Nephron progenitor cell (in vitro differentiated cells): ENCODE results near the gene BPIFB1.

Experiments
- DNase-seq: peaks from one replicate; pipeline ENCODE4 v3.0.0; 2021
- H3K27ac Mint-ChIP-seq: 2 replicates; pipeline ENCODE4 v1.8.0; 2021; ENCODE audit warnings: mild to moderate bottlenecking, moderate library complexity, mixed read lengths
- H3K27me3 Mint-ChIP-seq: 2 replicates; pipeline ENCODE4 v1.8.0; 2021; ENCODE audit warnings: mild to moderate bottlenecking, low read depth, mixed read lengths; ENCODE audit not compliant: poor library complexity
- H3K36me3 Mint-ChIP-seq: 2 replicates; pipeline ENCODE4 v1.8.0; 2021; ENCODE audit warnings: low read depth, mixed read lengths
- H3K4me1 Mint-ChIP-seq: 2 replicates; pipeline ENCODE4 v1.8.0; 2021; ENCODE audit warnings: mixed read lengths
- H3K4me3 Mint-ChIP-seq: 2 replicates; pipeline ENCODE4 v1.8.0; 2021; ENCODE audit warnings: mild to moderate bottlenecking, moderate library complexity, mixed read lengths
- H3K9me3 Mint-ChIP-seq: 2 replicates; pipeline ENCODE4 v1.8.0; 2021; ENCODE audit warnings: mild to moderate bottlenecking, moderate library complexity, mixed read lengths
- TF ChIP-seq, protein P1 (sequence below): fragments of 200-600 bp; sonication (generic); IDR thresholded peaks from 2 replicates; pipeline ENCODE4 v1.5.0; 2021; ENCODE audit warnings: antibody characterized with exemption

The BPIFB1 gene

DNA sequence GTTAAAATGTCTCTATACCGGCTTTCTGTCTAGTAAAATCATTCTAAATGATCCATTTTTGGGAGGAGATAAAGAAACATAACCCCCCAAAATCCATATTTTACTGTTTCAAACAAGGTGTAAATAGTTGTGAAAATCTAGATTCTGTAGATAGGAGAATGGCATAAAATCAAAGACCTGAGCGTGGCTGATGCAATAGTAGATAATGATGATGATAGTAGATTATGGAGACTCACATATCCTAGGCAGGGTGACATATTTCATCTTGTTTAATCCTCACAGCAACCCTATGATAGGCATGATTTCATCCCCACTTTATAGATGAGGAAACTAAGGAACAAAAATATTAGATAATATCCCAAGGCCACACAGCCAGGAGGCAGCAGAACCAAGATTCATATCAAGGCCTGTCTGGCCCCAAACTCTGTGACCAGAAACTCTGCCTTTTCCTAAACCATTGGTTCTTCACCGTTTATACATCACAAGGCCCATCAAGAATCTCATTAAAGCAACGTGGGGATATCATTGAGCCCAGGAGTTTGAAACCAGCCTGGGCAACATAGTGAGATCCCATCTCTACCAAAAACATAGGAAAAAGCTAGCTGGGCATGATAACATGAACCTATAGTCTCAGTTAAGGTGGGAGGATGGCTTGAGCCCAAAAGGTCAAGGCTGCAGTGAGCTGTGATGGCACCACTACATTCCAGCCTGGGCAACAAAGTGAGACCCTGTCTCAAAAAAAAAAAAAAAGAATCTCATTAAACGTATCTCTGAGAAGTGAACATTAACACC is 55.6 kb downstream of the BPIFB1 start:
- no peaks in the 10 kb centered on the region for H3K36me3 Mint-ChIP-seq
- H3K4me1 Mint-ChIP-seq = peaks cover 5% of the 10 kb centered on the region
- peaks cover 8% of the 10 kb centered on the region for H3K27me3 Mint-ChIP-seq
- TF ChIP-seq, protein P1, sequence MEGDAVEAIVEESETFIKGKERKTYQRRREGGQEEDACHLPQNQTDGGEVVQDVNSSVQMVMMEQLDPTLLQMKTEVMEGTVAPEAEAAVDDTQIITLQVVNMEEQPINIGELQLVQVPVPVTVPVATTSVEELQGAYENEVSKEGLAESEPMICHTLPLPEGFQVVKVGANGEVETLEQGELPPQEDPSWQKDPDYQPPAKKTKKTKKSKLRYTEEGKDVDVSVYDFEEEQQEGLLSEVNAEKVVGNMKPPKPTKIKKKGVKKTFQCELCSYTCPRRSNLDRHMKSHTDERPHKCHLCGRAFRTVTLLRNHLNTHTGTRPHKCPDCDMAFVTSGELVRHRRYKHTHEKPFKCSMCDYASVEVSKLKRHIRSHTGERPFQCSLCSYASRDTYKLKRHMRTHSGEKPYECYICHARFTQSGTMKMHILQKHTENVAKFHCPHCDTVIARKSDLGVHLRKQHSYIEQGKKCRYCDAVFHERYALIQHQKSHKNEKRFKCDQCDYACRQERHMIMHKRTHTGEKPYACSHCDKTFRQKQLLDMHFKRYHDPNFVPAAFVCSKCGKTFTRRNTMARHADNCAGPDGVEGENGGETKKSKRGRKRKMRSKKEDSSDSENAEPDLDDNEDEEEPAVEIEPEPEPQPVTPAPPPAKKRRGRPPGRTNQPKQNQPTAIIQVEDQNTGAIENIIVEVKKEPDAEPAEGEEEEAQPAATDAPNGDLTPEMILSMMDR = no peak
- H3K4me3 Mint-ChIP-seq = no peak overlapping the region
- no peak overlapping the region for H3K27ac Mint-ChIP-seq
- no peak for DNase-seq
- no peaks in the 10 kb centered on the region for H3K9me3 Mint-ChIP-seq

DNA sequence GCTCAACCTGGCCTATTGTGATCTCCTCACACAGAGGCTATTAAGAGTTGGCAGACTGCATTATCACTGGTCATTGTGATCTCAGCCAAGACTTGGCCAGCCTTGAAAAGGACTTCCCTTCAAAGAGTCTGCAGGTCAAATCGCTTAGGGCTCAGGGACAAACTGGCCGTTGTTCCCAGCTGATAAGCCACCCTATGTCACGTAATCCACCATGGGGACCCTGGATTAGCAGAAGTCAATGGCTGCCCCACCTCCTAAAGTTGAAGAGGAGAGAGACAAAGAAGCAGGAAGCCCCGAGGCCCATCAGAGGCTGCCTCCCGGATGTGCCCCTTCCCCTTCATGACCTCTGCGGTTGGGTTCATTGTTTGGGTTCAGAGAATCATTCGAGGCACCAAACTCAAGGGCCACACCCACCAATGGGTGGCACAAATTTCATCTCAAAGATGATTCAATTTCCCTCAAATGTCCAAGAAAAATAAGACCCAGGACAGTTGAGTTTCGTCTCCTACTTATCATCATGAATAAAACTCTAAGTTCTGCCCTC is 56.6 kb downstream of the BPIFB1 start:
- DNase-seq = no peak
- Mint-ChIP-seq H3K36me3 (no peaks in the 10 kb centered on the region), H3K27me3 (no peaks in the 10 kb centered on the region), H3K9me3 (no peaks in the 10 kb centered on the region), H3K4me3 (no peak overlapping the region), H3K27ac (no peak overlapping the region), H3K4me1 (peaks cover 6% of the 10 kb centered on the region)
- TF ChIP-seq, protein P1 = no peak

DNA sequence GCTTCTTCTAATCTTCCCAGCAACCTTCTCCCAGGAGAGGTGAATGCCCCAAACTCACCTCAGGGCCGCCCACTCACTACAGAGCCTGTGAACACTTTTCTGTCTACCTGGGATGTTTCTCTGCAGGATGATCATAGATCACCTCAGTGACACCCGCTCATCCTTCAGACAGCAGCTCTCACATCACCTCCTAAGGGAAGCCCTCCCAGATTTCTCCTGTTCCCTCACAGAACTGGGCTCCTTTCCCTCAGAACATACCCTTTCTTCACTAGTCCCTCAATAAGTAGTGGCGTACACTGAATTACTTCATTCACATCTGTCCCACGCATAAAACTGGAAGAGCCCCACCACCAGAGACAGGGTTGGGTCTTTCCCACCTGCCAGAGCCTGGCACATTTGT is 60.5 kb downstream of the BPIFB1 start:
- no peak overlapping the region for H3K27ac Mint-ChIP-seq
- no peaks in the 10 kb centered on the region for H3K9me3 Mint-ChIP-seq
- H3K4me1 Mint-ChIP-seq = peaks cover 14% of the 10 kb centered on the region
- H3K4me3 Mint-ChIP-seq = no peak overlapping the region
- H3K36me3 Mint-ChIP-seq = no peaks in the 10 kb centered on the region
- H3K27me3 Mint-ChIP-seq = no peaks in the 10 kb centered on the region
- DNase-seq = no peak
- TF ChIP-seq, protein P1 = no peak

DNA sequence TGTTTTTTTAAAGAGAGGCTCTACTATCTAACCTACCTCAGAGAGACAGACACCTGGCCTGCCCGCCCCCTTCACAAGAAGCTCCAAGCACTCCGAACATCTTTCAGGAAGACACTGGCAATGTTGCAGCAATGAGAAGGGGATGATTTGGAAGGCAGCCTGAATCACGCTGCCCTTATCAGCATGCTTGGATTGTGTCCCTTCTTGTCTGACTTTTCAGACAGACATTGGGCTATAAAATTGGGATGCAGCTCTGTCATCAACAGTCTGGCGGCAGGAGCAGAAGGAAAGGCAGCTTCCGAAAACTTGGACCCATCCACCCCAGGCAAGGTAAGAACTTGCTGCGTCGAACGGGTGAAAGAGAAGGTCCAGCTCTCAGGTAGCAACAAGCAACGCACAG is 62.3 kb downstream of the BPIFB1 start:
- TF ChIP-seq, protein P1 = no peak

DNA sequence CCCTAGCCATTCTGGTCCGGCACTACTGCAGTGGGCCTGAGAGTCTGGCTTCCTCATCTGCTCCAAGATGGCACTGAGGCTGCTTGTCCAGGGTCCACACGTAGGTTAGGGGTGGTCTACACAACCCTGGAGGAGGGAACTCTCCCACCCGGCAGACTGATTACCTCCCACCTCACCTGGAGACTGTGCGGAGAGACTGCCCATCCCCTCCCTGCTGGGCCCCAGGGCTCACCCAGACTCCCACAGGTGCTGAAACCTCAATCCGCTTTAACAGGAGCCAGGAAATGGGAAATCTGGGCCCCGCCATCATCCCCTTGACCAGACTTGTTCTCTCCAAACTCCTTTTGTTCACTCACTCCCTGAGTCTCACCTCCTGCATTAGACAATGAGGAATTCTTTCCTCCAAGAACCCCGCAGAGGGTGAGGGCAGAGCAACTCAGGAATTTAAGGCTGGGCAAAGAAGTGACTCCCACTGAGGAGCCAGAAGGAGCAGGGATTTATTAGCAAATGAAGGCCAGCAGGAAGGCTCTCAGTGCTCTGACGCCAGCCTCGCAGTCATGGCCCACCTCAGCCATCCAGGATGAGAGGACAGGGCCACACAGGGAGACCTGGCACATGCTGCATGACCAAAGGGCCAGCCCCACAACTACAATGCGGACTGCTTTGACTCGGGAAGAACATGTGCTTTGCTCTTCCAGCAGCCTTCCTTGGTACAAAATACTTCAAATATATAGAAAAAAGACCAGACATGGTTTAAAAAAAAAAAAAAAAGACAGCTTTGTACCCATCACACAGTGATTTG is 65.3 kb downstream of the BPIFB1 start:
- Mint-ChIP-seq H3K27ac (no peak overlapping the region), H3K4me3 (no peak overlapping the region), H3K4me1 (peaks cover 12% of the 10 kb centered on the region), H3K27me3 (no peaks in the 10 kb centered on the region), H3K9me3 (no peaks in the 10 kb centered on the region), H3K36me3 (peaks cover 16% of the 10 kb centered on the region)
- TF ChIP-seq, protein P1 = no peak
- no peak for DNase-seq

More for the DNA sequence above, 62.3 kb downstream of the BPIFB1 start:
- Mint-ChIP-seq H3K4me3 (no peak overlapping the region), H3K9me3 (no peaks in the 10 kb centered on the region), H3K4me1 (peaks cover 14% of the 10 kb centered on the region), H3K27ac (no peak overlapping the region), H3K36me3 (peaks cover 9% of the 10 kb centered on the region), H3K27me3 (no peaks in the 10 kb centered on the region)
- DNase-seq = no peak
